DND-41 (cell line): Measurements from ENCODE around the gene TGFBR2.

Source experiments
- CTCF ChIP-seq: IDR thresholded peaks from 2 replicates; pipeline ENCODE4 v1.5.1; 2012; ENCODE audit warnings: borderline replicate concordance, low read length, moderate library complexity, mild to moderate bottlenecking; ENCODE audit not compliant: poor library complexity, severe bottlenecking; ENCODE audit errors: extremely low read depth
- EZH2 ChIP-seq: IDR thresholded peaks from 3 replicates; pipeline ENCODE4 v1.6.1; 2012; ENCODE audit warnings: borderline replicate concordance, low read depth, mild to moderate bottlenecking, moderate library complexity, low read length, inconsistent platforms; ENCODE audit not compliant: severe bottlenecking

- TF ChIP-seq CTCF (peak; percentile 10), EZH2 (no peak)
Measured at GRCh38 chr3:30607032-30607833, 832 bp downstream of the TGFBR2 start.
